HS-27A (cell line): ENCODE results near the gene ARHGAP18.
"Not testable (repeated sequence)": the region's sequence is repeated elsewhere in the genome, so short reads cannot be mapped to it uniquely, and the experiment has no call there.

Source experiments
- DNase-seq: peaks from one replicate; pipeline ENCODE4 v3.0.0-alpha.2; 2012; ENCODE audit warnings: low read depth, missing footprints

The ARHGAP18 gene

DNA sequence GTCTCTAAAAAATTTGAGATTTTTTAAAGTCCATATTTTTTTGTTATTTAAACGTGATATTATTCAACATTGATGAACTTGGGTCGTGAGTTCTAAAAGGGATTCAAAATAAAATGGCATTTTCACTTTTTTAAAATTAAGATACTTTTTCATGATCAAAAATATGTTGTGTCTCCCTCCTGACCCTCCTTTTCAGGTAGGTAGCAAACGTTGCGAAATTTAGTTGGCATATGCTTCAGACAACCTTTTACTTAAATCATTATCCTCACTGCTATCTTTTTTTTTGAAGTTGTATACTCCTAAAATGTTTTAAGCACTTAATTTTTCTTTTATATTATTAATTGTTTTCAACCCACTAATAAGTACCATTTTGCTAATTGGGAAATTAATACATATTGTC is 133.5 kb downstream of the ARHGAP18 start:
- DNase-seq = no peak

DNA sequence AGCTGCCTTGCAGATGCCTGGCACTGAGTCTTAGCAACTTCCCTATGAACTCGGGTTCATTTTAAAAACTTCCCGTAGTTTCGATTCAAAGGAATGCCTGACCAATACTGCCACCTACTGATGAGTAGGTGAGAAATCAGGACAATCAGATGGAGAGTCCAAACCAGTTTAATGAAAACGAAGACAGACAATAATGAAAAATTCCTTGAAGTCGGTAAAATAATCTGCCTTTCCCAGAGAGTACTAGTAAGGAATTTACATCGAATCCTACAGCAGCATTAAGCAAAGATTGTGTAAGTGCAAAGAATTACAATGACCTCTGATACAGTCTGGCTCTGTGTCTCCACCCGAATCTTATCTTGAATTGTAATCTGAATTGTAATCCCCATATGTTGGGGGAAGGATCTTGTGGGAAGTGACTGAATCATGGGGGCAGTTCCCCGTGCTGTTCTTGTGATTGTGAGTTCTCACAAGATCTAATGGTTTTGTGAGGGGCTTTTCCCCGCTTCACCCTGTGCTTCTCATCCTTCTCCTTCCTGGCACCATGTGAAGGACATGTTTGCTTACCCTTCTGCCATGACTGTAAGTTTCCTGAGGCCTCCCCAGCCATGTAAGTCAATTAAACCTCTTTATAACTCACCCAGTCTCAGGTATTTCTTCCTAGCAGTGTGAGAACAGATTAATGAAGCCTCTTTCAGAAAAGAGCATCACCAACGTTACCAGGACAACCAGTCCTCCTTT is 134.4 kb downstream of the ARHGAP18 start:
- peak; percentile 56 for DNase-seq

DNA sequence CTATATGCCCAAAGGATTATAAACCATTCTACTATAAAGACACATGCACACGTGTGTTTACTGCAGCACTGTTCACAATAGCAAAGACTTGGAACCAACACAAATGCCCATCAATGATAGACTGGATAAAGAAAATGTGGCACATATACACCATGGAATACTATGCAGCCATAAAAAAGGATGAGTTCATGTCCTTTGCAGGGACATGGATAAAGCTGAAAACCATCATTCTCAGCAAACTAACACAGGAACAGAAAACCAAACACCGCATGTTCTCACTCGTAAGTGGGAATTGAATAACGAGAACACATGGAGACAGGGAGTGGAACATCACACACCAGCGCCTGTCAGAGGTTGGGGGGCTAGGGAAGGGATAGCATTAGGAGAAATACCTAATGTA is 135.4 kb downstream of the ARHGAP18 start:
- DNase-seq = not testable (repeated sequence)

DNA sequence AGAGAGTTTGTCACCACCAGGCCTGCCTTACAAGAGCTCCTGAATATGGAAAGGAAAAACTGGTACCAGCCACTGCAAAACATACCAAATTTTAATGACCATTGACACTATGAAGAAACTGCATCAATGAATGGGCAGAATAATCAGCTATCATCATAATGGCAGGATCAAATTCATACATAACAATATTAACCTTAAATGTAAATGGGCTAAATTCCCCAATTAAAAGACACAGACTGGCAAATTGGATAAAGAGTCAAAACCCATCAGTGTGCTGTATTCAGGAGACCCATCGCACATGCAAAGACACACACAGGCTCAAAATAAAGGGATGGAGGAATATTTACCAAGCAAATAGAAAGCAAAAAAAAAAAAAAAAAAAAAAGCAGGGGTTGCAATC is 139.0 kb downstream of the ARHGAP18 start:
- not testable (repeated sequence) for DNase-seq

DNA sequence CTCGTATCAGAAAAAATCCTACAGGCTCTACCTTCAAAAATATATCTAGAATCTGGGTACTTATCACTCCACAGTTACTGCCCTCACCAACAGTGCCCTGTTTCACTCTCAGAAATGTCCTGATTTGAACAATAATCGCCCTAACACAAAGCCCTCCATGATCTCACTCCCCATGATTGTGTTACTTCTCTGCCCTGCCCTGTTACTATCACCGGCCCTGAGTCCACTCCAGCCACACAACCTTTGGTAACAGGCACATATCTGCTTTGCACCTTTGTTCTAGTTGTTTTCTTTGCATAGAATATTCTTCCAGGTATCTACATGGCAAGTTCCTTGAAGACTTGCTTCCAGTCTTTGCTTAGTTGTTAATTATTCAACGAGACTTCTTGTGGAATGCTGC is 142.0 kb downstream of the ARHGAP18 start:
- DNase-seq = no peak

DNA sequence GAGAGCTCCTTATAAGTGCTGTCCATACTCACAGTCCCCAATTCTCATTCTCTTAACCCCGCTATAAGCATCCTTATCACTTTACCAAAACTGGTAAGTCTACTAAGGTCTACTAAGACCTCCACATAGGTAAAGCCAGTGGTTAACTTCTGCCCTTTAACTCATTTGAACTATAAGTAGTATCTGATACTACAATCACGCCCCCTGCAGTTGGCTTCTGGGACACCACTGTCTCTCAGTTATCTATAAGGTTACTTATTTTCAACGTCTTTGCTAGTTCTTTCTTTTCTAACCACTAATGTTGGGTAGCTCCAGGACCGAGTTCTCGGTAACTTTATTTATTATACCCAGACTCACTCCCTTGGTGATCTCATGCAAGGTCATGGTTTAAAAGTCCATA is 142.6 kb downstream of the ARHGAP18 start:
- no peak for DNase-seq

DNA sequence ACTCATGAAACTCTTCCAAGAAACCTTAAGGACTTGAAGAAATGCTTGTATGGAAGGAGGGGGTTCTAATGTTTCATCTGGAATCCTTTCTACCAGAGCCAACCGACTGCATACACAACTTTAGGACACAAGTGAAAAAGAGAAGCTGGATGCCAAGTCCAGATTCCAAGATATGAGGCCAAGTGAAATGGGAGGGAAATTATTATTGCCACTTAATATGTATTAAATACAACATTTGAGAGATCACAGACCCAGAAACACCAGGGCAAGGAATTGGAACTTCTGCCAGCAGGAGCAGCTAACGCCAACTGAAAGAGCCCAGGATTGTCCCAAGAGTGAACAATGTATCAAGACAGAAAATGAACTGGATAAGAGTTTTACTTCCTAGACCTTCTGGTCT is 144.2 kb downstream of the ARHGAP18 start:
- no peak for DNase-seq

DNA sequence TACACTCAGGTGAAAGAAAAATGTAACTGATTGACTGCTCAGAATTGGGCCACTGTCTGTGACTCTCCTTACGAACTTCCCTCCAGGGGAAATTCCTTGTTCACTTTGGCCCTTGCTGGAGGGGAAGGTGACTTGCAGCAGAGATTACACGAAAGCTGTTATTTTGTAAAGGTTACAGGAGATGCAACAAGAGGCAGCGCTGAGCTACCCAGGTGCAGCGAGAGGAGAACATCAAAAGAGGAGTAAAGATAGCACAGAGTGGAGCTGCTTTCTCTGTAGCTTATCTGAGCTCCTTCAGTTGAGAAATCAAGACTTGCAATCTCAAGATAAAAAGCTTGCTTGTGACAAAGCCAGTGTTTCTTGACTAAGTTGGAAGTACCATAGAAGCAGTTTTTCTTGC is 144.6 kb downstream of the ARHGAP18 start:
- no peak for DNase-seq

DNA sequence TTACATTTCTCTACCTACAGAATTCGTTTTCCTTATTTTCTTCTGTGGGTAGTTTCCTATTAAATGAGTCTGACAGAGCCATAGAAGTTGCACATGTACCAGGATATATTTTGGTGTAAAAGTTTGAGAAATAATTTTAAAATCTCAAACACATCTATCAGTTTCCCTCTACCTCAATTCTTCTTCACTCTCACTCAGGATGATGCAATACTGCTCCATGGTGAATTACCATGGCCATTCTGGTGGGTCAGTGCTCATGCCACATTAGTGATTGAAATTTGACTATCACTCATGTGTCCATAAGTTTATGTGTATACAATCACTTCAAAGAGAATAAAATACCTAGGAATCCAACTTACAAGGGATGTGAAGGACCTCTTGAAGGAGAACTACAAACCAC is 151.7 kb downstream of the ARHGAP18 start:
- no peak for DNase-seq

DNA sequence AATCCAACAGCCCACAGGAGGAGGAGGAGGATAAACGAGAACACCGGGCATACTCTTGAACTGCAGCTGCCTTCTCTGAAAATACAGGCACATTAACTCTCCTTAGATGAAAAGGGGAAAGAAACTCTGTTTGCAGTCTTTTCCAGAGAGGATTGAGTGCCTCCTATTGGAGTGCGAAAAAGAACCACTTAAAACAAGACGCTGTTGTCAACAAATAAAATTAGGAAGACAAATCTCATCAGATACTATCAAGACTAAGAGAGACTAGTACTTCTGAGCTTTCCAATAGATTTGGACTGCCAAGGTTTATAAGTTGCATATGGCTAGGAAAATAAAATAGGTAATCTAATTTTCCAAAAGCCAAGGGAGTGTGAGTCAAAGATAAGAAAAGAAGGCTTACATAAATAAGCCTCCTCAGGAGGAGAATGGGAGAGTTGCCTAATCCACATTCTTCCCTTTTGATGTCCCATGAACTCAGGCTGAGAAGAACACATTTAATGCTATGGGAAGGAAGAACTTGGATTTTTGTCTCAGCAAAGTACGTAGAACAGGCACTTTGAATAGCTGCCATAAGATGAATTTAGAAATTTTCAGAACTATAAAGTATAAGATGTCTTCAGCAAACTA is 154.7 kb downstream of the ARHGAP18 start:
- no peak for DNase-seq

DNA sequence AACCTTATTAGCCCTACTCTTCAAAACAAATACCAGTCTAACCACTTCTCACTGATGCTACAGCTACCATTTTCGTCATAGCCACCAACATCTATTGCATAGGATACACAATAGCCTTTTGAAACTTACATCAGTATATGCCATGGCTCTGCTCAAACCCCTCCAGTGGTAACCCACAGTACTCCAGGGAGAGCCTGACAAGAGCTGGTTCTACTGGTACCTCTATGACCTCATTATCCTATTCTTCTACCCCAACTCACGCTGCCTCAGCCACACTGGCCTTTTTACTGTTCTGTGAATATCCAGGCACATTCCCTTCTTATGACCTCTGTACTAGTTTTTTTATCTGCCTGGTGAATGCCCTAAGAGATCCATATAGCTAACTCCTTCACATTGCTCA is 157.6 kb downstream of the ARHGAP18 start:
- no peak for DNase-seq

DNA sequence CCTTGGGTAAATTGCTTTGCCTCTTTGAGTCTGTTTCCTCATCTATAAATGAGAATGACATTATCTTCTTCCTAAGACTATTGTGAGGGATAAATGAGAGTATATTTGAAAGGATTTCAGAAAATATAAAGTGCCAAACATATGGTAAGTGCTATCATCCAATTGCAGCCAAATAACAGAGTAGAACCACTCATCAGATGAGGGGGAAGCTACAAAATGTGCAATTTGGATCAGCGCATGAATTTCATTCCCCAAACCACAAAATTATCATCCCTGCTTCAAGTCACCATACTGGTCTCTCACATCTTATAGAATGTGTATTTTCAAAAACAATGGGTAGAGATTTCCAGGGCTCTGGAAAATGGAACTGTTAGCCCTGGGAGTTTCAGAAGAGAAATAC is 158.5 kb downstream of the ARHGAP18 start:
- no peak for DNase-seq

DNA sequence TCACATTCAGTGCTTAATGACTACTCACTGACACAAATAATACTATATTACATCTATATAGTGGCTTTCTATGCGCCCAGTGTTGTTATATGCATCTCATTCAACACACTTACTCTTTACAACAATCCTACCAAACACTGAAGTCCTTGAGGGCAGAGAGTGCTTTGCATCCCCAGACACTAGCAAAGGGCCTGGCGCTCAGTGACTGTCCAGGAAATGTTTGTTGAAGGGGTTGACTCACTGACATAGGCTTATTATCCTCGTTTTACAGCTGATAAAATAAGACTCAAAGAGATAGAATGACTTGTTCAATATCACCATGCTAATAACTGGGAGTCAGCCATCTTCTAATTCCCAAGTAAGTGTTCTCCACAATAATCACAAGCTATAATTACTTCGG is 163.3 kb downstream of the ARHGAP18 start:
- no peak for DNase-seq

DNA sequence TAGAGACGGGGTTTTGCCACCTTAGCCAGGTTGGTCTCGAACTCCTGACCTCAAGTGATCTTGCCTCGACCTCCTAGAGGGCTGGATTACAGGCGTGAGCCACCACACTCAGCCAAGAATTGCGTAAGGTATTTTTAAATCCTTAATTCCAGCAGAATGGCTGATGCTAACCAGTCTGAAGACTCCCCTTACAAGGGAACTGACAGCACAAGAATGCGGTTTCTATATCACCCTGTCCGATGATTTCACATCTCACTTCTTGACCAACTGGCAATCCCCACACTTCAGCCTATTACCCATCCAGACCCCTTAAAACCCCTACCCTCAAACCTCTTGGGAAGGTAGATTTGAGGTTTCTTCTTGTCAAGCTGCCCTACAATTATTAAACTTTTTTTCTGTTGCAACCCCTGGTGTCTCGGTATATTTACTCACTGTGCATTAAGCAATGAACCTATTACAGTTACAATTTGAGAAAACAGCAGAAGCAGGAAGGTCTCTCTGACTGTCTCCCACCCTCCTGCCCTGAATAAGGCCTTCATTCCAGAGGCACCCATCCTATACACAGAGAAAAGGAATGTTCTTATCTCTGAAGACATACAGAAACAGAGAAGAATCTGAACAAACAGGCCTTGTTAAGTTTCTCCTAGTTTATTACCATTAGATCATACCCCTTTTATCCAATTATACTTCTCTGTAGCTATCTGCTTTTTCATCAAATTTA is 164.9 kb downstream of the ARHGAP18 start:
- no peak for DNase-seq

DNA sequence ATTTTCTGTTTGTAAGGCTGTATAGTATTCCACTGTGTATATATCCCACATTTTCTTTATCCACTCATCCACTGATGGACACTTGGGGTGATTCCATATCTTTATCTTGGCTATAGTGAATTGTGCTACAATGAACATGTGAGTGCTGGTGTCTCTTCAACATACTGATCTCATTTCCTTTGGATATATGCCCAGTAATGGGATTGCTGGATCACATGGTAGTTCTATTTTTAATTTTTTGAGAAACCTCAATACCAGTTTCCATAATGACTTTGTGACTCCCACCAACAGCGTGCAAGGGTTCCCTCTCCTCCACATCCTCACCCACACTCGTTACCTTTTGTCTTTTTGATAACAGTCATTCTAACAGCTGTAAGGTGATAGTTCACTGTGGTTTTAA is 166.0 kb downstream of the ARHGAP18 start:
- no peak for DNase-seq

DNA sequence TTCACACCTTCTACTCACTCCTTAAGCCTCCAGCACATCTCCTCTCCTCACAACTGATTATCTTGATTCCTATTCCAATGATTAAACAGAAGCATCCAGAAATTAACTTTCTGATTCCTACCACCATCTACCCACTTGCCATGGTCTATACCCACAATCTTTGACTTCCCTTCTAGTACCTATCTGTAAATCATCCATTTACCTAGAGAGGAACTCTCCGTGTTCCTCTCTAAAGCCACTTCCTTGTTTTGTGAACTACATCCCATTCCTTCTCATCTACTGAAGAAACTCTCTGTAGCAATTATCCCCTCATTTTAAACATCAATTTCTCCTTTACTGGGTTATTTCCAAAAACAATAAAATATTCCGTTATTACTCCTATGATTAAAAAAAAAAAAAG is 167.3 kb downstream of the ARHGAP18 start:
- no peak for DNase-seq

DNA sequence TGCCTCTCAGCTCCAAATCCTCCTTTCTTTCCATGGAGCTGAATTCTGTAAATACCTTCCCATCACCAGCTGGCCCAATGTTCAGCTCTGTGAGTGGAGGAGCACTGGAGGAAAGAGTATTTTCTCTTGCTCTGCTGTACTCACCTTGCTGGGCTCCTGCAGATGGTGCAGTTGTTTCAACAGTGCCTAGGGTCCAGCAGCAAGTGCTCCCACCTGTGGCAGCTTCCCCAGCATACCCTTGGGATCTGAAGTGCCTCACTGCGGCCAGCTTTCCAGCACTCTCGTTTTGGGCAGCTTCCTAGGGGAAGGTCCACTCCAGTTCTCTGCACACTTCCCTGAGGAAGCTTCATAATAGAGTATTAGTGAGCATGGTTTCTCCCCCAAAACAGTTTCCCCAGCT is 170.9 kb downstream of the ARHGAP18 start:
- DNase-seq = no peak

DNA sequence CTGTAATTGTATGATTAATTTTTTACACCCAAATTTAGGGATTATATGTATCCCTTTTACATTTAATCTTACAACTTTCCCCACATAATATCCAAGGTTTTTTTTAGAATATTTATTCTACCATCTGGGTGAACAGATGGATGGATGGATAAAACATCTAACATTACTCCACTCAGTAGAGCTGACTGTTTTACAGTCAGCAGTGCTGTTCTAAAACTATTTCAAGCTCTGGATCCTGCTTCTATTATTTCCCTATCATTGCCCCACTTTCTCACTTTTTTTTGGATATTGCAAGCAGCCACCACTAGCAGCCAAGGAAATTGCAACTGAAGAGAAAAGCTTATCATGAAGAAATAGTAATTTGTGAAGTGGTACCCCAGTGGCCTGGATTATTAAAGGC is 173.7 kb downstream of the ARHGAP18 start:
- DNase-seq = no peak

DNA sequence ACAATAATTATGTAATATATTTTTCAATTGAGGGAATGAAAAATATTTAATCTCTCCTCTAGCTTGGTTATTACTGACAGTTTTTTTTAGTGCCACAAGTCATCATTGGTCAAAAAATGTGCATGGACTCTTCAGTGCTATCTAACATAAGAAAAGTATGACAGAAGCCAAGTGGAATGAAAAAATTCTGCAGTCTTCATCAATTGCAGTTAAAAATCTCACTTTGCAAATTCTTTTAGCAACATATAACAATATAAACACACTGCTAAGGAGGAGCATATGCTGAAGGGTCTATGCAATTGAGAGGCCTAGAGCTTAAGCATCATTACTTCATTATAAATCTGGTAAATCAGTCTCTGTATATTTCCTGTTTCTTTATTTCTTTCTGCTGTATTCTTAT is 175.1 kb downstream of the ARHGAP18 start:
- DNase-seq = no peak
